ENCODE measurements around the gene ZSWIM9. TPM values are rescaled to one million over a fixed set of nuclear protein-coding genes. Genes with fewer than 3 reads are reported as not detected.

The ZSWIM9 gene
- total RNA-seq, 1 donor from 2014 or later, result 0.36 TPM

- Histone ChIP-seq H3K4me1 (no peaks in the 10 kb centered on the region), H3F3A (ENCODE audit: low read depth) (no peaks in the 10 kb centered on the region), H3K27ac (no peak overlapping the region), H3K9me3 (ENCODE audit: low read depth) (no peaks in the 10 kb centered on the region), H3K27me3 (no peaks in the 10 kb centered on the region), H3K36me3 (no peaks in the 10 kb centered on the region), H3K4me3 (no peak overlapping the region), H3K79me2 (ENCODE audit: low read depth) (no peaks in the 10 kb centered on the region), H4K20me1 (ENCODE audit: low read depth) (no peaks in the 10 kb centered on the region), H3K9ac (no peak overlapping the region), H2AFZ (replicated peaks) (no peak overlapping the region), H3K4me2 (no peak overlapping the region)
- Mint-ChIP-seq H3K36me3 (peaks cover 22% of the 10 kb centered on the region), H3K27me3 (ENCODE audit: insufficient read depth, low read depth) (no peaks in the 10 kb centered on the region), H3K4me3 (no peak overlapping the region), H3K4me1 (no peaks in the 10 kb centered on the region), H3K27ac (peak overlapping the region; percentile 74), H3K9me3 (no peaks in the 10 kb centered on the region)
- no peak for DNase-seq (ENCODE audit: low spot score)
- TF ChIP-seq CTCF (IDR thresholded peaks at IDR 0.05) (no peak), EZH2phosphoT487 (IDR thresholded peaks at IDR 0.05) (no peak), EZH2 (IDR thresholded peaks at IDR 0.05) (no peak)
These were observed 37.4 kb upstream of the ZSWIM9 start for GRCh38 chr19:48133094-48133493.

- Histone ChIP-seq H3K9me3 (ENCODE audit: low read depth) (no peaks in the 10 kb centered on the region), H3K27me3 (no peaks in the 10 kb centered on the region), H4K20me1 (ENCODE audit: low read depth) (no peaks in the 10 kb centered on the region), H3K4me1 (no peaks in the 10 kb centered on the region), H2AFZ (replicated peaks) (no peak overlapping the region), H3F3A (ENCODE audit: low read depth) (no peaks in the 10 kb centered on the region), H3K79me2 (ENCODE audit: low read depth) (no peaks in the 10 kb centered on the region), H3K27ac (no peak overlapping the region), H3K4me3 (no peak overlapping the region), H3K4me2 (no peak overlapping the region), H3K9ac (no peak overlapping the region), H3K36me3 (no peaks in the 10 kb centered on the region)
- no peak overlapping the region for H3K4me3 Mint-ChIP-seq
- H3K9me3 Mint-ChIP-seq, result no peaks in the 10 kb centered on the region
- no peaks in the 10 kb centered on the region for H3K4me1 Mint-ChIP-seq
- DNase-seq (ENCODE audit: low spot score), result no peak
- no peaks in the 10 kb centered on the region for H3K27me3 Mint-ChIP-seq (ENCODE audit: insufficient read depth, low read depth)
- TF ChIP-seq CTCF (IDR thresholded peaks at IDR 0.05) (no peak), EZH2phosphoT487 (IDR thresholded peaks at IDR 0.05) (no peak), EZH2 (IDR thresholded peaks at IDR 0.05) (no peak)
- H3K36me3 Mint-ChIP-seq, result peaks cover 22% of the 10 kb centered on the region
- H3K27ac Mint-ChIP-seq, result no peak overlapping the region
These were observed 35.1 kb upstream of the ZSWIM9 start for GRCh38 chr19:48135411-48135810.

DNA sequence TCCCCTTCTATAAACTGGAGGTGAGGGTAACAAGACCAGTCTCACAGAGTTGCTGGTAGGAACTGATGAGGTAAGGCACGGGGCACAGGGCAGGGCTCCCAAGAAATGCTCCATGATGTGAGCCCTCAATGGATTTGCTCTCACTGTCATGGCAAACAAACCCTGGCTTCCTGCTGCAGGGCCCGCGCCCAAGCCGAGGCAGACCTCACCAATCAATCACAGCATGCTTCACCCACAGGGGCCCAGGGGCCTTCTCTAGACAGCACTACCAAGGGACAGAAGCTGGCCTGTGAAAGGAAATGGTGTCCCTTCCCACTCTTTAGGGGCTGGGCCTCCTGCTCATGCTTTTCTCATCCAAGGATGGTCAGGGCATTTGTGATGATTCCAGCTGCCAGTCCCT lies 33.9 kb upstream of the ZSWIM9 start:
- no peak overlapping the region for H3K27ac ChIP-seq
- H3F3A ChIP-seq (ENCODE audit: low read depth), result no peaks in the 10 kb centered on the region
- H3K4me2 ChIP-seq, result no peak overlapping the region
- H3K36me3 ChIP-seq, result no peaks in the 10 kb centered on the region
- DNase-seq (ENCODE audit: low spot score), result no peak
- no peak overlapping the region for H2AFZ ChIP-seq (replicated peaks)
- no peaks in the 10 kb centered on the region for H3K9me3 Mint-ChIP-seq
- H3K27ac Mint-ChIP-seq, result no peak overlapping the region
- H3K9me3 ChIP-seq (ENCODE audit: low read depth), result no peaks in the 10 kb centered on the region
- no peaks in the 10 kb centered on the region for H3K4me1 ChIP-seq
- TF ChIP-seq EZH2 (IDR thresholded peaks at IDR 0.05) (no peak), EZH2phosphoT487 (IDR thresholded peaks at IDR 0.05) (no peak), CTCF (IDR thresholded peaks at IDR 0.05) (no peak)
- H3K36me3 Mint-ChIP-seq, result peaks cover 22% of the 10 kb centered on the region
- no peak overlapping the region for H3K4me3 Mint-ChIP-seq
- H3K27me3 ChIP-seq, result no peaks in the 10 kb centered on the region
- H4K20me1 ChIP-seq (ENCODE audit: low read depth), result no peaks in the 10 kb centered on the region
- H3K27me3 Mint-ChIP-seq (ENCODE audit: insufficient read depth, low read depth), result no peaks in the 10 kb centered on the region
- H3K9ac ChIP-seq, result no peak overlapping the region
- H3K4me3 ChIP-seq, result no peak overlapping the region
- H3K4me1 Mint-ChIP-seq, result no peaks in the 10 kb centered on the region
- no peaks in the 10 kb centered on the region for H3K79me2 ChIP-seq (ENCODE audit: low read depth)
